Neuron (in vitro differentiated cells): ENCODE data around the gene NRP1.

ENCODE experiments used
- H2AFZ ChIP-seq: one replicate; pipeline ENCODE4 v1.6.1; 2013; ENCODE audit warnings: low read depth, mild to moderate bottlenecking, inconsistent platforms, low read length, moderate library complexity
- H3K27me3 ChIP-seq: one replicate; pipeline ENCODE4 v1.6.1; 2013; ENCODE audit warnings: low read length; ENCODE audit not compliant: insufficient read depth
- H3K36me3 ChIP-seq: one replicate; pipeline ENCODE4 v1.6.1; 2013; ENCODE audit warnings: low read length; ENCODE audit not compliant: insufficient read depth
- H3K4me1 ChIP-seq: one replicate; pipeline ENCODE4 v1.6.1; 2013; ENCODE audit warnings: low read length; ENCODE audit not compliant: insufficient read depth
- H3K4me3 ChIP-seq: 2 replicates; pipeline ENCODE4 v1.5.1; 2013; ENCODE audit warnings: mild to moderate bottlenecking, low read length, moderate library complexity
- H3K9me3 ChIP-seq: one replicate; pipeline ENCODE4 v1.6.1; 2013; ENCODE audit warnings: low read length

NRP1 gene

GRCh38 chr10:33193701-33194521 lies 140.6 kb downstream of the NRP1 start:
- Histone ChIP-seq H3K27me3 (no peaks in the 10 kb centered on the region), H3K4me3 (no peak overlapping the region), H3K36me3 (peaks cover 28% of the 10 kb centered on the region), H3K9me3 (peaks cover 3% of the 10 kb centered on the region), H2AFZ (no peak overlapping the region), H3K4me1 (peaks cover 4% of the 10 kb centered on the region)

- Histone ChIP-seq H2AFZ (no peak overlapping the region), H3K27me3 (no peaks in the 10 kb centered on the region)
Observed at GRCh38 chr10:33193057-33193700, 141.3 kb downstream of the NRP1 start.

GRCh38 chr10:33192190-33192589 lies 142.3 kb downstream of the NRP1 start:
- Histone ChIP-seq H3K27me3 (no peaks in the 10 kb centered on the region), H3K4me3 (no peak overlapping the region), H3K36me3 (peaks cover 19% of the 10 kb centered on the region), H2AFZ (no peak overlapping the region), H3K9me3 (peaks cover under 1% of the 10 kb centered on the region), H3K4me1 (peaks cover 4% of the 10 kb centered on the region)

More at GRCh38 chr10:33193057-33193700, 141.3 kb downstream of the NRP1 start:
- peaks cover 3% of the 10 kb centered on the region for H3K9me3 ChIP-seq
- peaks cover 23% of the 10 kb centered on the region for H3K36me3 ChIP-seq
- no peak overlapping the region for H3K4me3 ChIP-seq
- H3K4me1 ChIP-seq, result peaks cover 4% of the 10 kb centered on the region

GRCh38 chr10:33190406-33190805 lies 144.1 kb downstream of the NRP1 start:
- Histone ChIP-seq H3K4me1 (peaks cover 4% of the 10 kb centered on the region), H3K9me3 (no peaks in the 10 kb centered on the region), H3K36me3 (peaks cover 9% of the 10 kb centered on the region), H3K4me3 (no peak overlapping the region), H3K27me3 (no peaks in the 10 kb centered on the region), H2AFZ (no peak overlapping the region)

- H3K36me3 ChIP-seq, result peaks cover 15% of the 10 kb centered on the region
- H3K4me1 ChIP-seq, result peaks cover 4% of the 10 kb centered on the region
- H2AFZ ChIP-seq, result no peak overlapping the region
- H3K27me3 ChIP-seq, result no peaks in the 10 kb centered on the region
- H3K9me3 ChIP-seq, result no peaks in the 10 kb centered on the region
- no peak overlapping the region for H3K4me3 ChIP-seq
Observed at GRCh38 chr10:33189808-33190207, 144.7 kb downstream of the NRP1 start.

GRCh38 chr10:33189363-33189762 lies 145.1 kb downstream of the NRP1 start:
- H3K27me3 ChIP-seq, result no peaks in the 10 kb centered on the region
- peaks cover 12% of the 10 kb centered on the region for H3K36me3 ChIP-seq
- H3K4me1 ChIP-seq, result peaks cover 4% of the 10 kb centered on the region
- H3K4me3 ChIP-seq, result no peak overlapping the region
- no peaks in the 10 kb centered on the region for H3K9me3 ChIP-seq
- no peak overlapping the region for H2AFZ ChIP-seq

- Histone ChIP-seq H3K9me3 (no peaks in the 10 kb centered on the region), H3K4me3 (no peak overlapping the region), H3K4me1 (peaks cover 4% of the 10 kb centered on the region), H2AFZ (no peak overlapping the region), H3K36me3 (peaks cover 15% of the 10 kb centered on the region), H3K27me3 (no peaks in the 10 kb centered on the region)
Observed at GRCh38 chr10:33187427-33187999, 147.0 kb downstream of the NRP1 start.

GRCh38 chr10:33186150-33186549 lies 148.3 kb downstream of the NRP1 start:
- Histone ChIP-seq H3K27me3 (no peaks in the 10 kb centered on the region), H2AFZ (no peak overlapping the region), H3K9me3 (no peaks in the 10 kb centered on the region), H3K4me1 (peaks cover 4% of the 10 kb centered on the region), H3K4me3 (no peak overlapping the region), H3K36me3 (peaks cover 26% of the 10 kb centered on the region)

GRCh38 chr10:33183655-33184054 lies 150.8 kb downstream of the NRP1 start:
- Histone ChIP-seq H3K4me1 (no peaks in the 10 kb centered on the region), H3K9me3 (no peaks in the 10 kb centered on the region), H2AFZ (no peak overlapping the region), H3K4me3 (no peak overlapping the region), H3K27me3 (no peaks in the 10 kb centered on the region), H3K36me3 (peaks cover 47% of the 10 kb centered on the region)

- no peak overlapping the region for H3K4me3 ChIP-seq
- peaks cover 46% of the 10 kb centered on the region for H3K36me3 ChIP-seq
- no peak overlapping the region for H2AFZ ChIP-seq
- no peaks in the 10 kb centered on the region for H3K27me3 ChIP-seq
- H3K4me1 ChIP-seq, result no peaks in the 10 kb centered on the region
- no peaks in the 10 kb centered on the region for H3K9me3 ChIP-seq
Observed at GRCh38 chr10:33180921-33181320, 153.5 kb downstream of the NRP1 start.

- Histone ChIP-seq H2AFZ (no peak overlapping the region), H3K4me1 (no peaks in the 10 kb centered on the region), H3K4me3 (no peak overlapping the region), H3K36me3 (peaks cover 41% of the 10 kb centered on the region), H3K9me3 (no peaks in the 10 kb centered on the region), H3K27me3 (no peaks in the 10 kb centered on the region)
Observed at GRCh38 chr10:33180390-33180789, 154.1 kb downstream of the NRP1 start.

- H3K27me3 ChIP-seq, result no peaks in the 10 kb centered on the region
- peaks cover 36% of the 10 kb centered on the region for H3K36me3 ChIP-seq
- H3K9me3 ChIP-seq, result no peaks in the 10 kb centered on the region
- no peak overlapping the region for H3K4me3 ChIP-seq
- H2AFZ ChIP-seq, result no peak overlapping the region
- H3K4me1 ChIP-seq, result no peaks in the 10 kb centered on the region
Observed at GRCh38 chr10:33179067-33179466, 155.4 kb downstream of the NRP1 start.

- Histone ChIP-seq H3K4me3 (no peak overlapping the region), H3K9me3 (no peaks in the 10 kb centered on the region), H3K27me3 (no peaks in the 10 kb centered on the region), H2AFZ (no peak overlapping the region), H3K4me1 (no peaks in the 10 kb centered on the region), H3K36me3 (peaks cover 36% of the 10 kb centered on the region)
Observed at GRCh38 chr10:33178026-33178755, 156.3 kb downstream of the NRP1 start.
